Iris pigment epithelial cell (primary cell): ENCODE data around the gene PPP1R10.
A peak's percentile ranks its signal among the peaks of the same experiment; 100 is the strongest.

Experiments
- DNase-seq: peaks from one replicate; pipeline ENCODE4 v3.0.0-alpha.2; 2011; ENCODE audit warnings: low read depth

The PPP1R10 gene

GRCh38 chr6:30556066-30556905 is 60.8 kb downstream of the PPP1R10 start, which contains the start of gene GNL1:
Gene GNL1, minus strand, starts transcription at chr6:30556489. Its CDS starts 286 bp downstream, at chr6:30556203.
- DNase-seq = peak; percentile 91

- no peak for DNase-seq
Observed at GRCh38 chr6:30555816-30556065, 61.3 kb downstream of the PPP1R10 start.

GRCh38 chr6:30554962-30555815 is 61.9 kb downstream of the PPP1R10 start:
- DNase-seq = peak; percentile 45

GRCh38 chr6:30554404-30554803 is 62.6 kb downstream of the PPP1R10 start:
- no peak for DNase-seq
